ENCODE results near the gene DYNLT4. TPM values are rescaled to one million over a fixed set of nuclear protein-coding genes. Genes with fewer than 3 reads are reported as not detected.

Gene DYNLT4
- polyA plus RNA-seq, 1 of the 3 experiments (the other 2 are of a cell fraction), result 0.61 TPM

GRCh38 chr1:44828841-44829440, 21.8 kb upstream of the DYNLT4 start:
- TF ChIP-seq MAX (IDR thresholded peaks at IDR 0.05; ENCODE audit: low read depth), result no peak
- TF ChIP-seq SIN3A (IDR thresholded peaks at IDR 0.05; ENCODE audit: borderline replicate concordance, low read depth, low read length), result no peak
- no peak for TF ChIP-seq PBX3 (IDR thresholded peaks at IDR 0.05)
- TF ChIP-seq TEAD4 (IDR thresholded peaks at IDR 0.05; ENCODE audit: borderline replicate concordance, insufficient read depth), result no peak
- TF ChIP-seq EP300 (IDR thresholded peaks at IDR 0.05; ENCODE audit: borderline replicate concordance in 1 of 2, low read depth in 1 of 2, low read length in 1 of 2), result no peak
- TF ChIP-seq FOSL2 (IDR thresholded peaks at IDR 0.05; ENCODE audit: borderline replicate concordance, low read depth), result no peak
- TF ChIP-seq JUND (IDR thresholded peaks at IDR 0.05), result no peak
- no peak for TF ChIP-seq CHD2 (IDR thresholded peaks at IDR 0.05; ENCODE audit: low read length, partially characterized antibody)
- no peak for TF ChIP-seq GATA2 (CRISPR knock-in tag; IDR thresholded peaks at IDR 0.05)
- TF ChIP-seq FOXM1 (IDR thresholded peaks at IDR 0.05; ENCODE audit: low read depth), result no peak
- no peak for TF ChIP-seq REST (IDR thresholded peaks at IDR 0.05; ENCODE audit: low read depth, low read length)
- no peak for TF ChIP-seq CTCF (IDR thresholded peaks at IDR 0.05)
- TF ChIP-seq RAD21 (IDR thresholded peaks at IDR 0.05; ENCODE audit: low read length), result no peak
- TF ChIP-seq FOXJ3 (CRISPR knock-in tag; IDR thresholded peaks at IDR 0.05), result no peak
- no peak for TF ChIP-seq RXRA (IDR thresholded peaks at IDR 0.05; ENCODE audit: borderline replicate concordance, low read depth)
- TF ChIP-seq TCF12 (IDR thresholded peaks at IDR 0.05), result no peak
- TF ChIP-seq YY1 (IDR thresholded peaks at IDR 0.05; ENCODE audit: low read depth), result no peak
- no peak for TF ChIP-seq MXI1 (IDR thresholded peaks at IDR 0.05; ENCODE audit: low read depth, low read length)
- TF ChIP-seq NFIC (IDR thresholded peaks at IDR 0.05; ENCODE audit: borderline replicate concordance), result no peak
- 75% methylated on average over 9 of the region's 15 CpGs for WGBS (ENCODE audit: low lambda C conversion rate)
- Histone ChIP-seq H3K27ac (ENCODE audit: low read depth in 2 of 2, low read length in 1 of 2) (no peak overlapping the region), H3K4me2 (no peak overlapping the region), H4K20me1 (ENCODE audit: insufficient read depth) (no peaks in the 10 kb centered on the region), H3K9ac (no peak overlapping the region), H3K9me3 (no peaks in the 10 kb centered on the region), H3F3A (replicated peaks; ENCODE audit: insufficient read depth) (no peaks in the 10 kb centered on the region), H3K4me3 (ENCODE audit: low read depth in 2 of 2, low read length in 1 of 2) (no peak overlapping the region), H3K9me2 (no peaks in the 10 kb centered on the region), H3K36me3 (replicated peaks in 1 of 2; ENCODE audit: control insufficient read depth in 1 of 2, insufficient read depth in 2 of 2, low read length in 1 of 2) (no peaks in the 10 kb centered on the region), H3K79me2 (ENCODE audit: insufficient read depth) (no peaks in the 10 kb centered on the region), H3K27me3 (ENCODE audit: insufficient read depth) (no peaks in the 10 kb centered on the region), H3K4me1 (ENCODE audit: control insufficient read depth in 1 of 2, insufficient read depth in 2 of 2, low read depth in 1 of 2, low read length in 1 of 2) (no peaks in the 10 kb centered on the region; a peak in 1 of 4 replicates), H2AFZ (ENCODE audit: low read depth) (no peak overlapping the region)
- no peak for DNase-seq
- ChIA-PET CTCF (interaction anchor here (0.8 to 2.2 kb wide), 4 partner anchors 11 to 664 kb away, joined by 3 to 5 read pairs (median 3); no protein-coding TSS in a partner anchor), POLR2A (interaction anchor here (0.5 to 0.9 kb wide), 2 partner anchors 14 to 1353 kb away, joined by 3 read pairs; partner anchors contain the start of gene PTCH2)
